Measurements from ENCODE around the gene FAM193A.

GRCh38 chr4:2688281-2688680, 151.8 kb downstream of the FAM193A start:
- TF ChIP-seq CTCF (IDR thresholded peaks at IDR 0.05) (no peak), POLR2A (IDR thresholded peaks at IDR 0.05) (no peak), POLR2AphosphoS5 (IDR thresholded peaks at IDR 0.05; ENCODE audit: insufficient read depth in 1 of 2, low read depth in 1 of 2) (no peak)
